ENCODE measurements around the gene ULK4. TPM values are rescaled to one million over a fixed set of nuclear protein-coding genes. Genes with fewer than 3 reads are reported as not detected.
A peak's percentile ranks its signal among the peaks of the same experiment; 100 is the strongest.

The ULK4 gene
- total RNA-seq, 2 donors from 2014 or later, result 28.7 to 38.4 TPM

- H3K36me3 ChIP-seq, result peaks cover 53% of the 10 kb centered on the region
- H3K4me3 ChIP-seq, result no peak overlapping the region
- ATAC-seq (ENCODE audit: insufficient number of reproducible peaks, low FRiP score, low read depth) (no peak), DNase-seq (ENCODE audit: low spot score) (no peak)
- H3K9me3 ChIP-seq, result no peaks in the 10 kb centered on the region
- H3K27ac ChIP-seq, result no peak overlapping the region
- TF ChIP-seq, protein P1, sequence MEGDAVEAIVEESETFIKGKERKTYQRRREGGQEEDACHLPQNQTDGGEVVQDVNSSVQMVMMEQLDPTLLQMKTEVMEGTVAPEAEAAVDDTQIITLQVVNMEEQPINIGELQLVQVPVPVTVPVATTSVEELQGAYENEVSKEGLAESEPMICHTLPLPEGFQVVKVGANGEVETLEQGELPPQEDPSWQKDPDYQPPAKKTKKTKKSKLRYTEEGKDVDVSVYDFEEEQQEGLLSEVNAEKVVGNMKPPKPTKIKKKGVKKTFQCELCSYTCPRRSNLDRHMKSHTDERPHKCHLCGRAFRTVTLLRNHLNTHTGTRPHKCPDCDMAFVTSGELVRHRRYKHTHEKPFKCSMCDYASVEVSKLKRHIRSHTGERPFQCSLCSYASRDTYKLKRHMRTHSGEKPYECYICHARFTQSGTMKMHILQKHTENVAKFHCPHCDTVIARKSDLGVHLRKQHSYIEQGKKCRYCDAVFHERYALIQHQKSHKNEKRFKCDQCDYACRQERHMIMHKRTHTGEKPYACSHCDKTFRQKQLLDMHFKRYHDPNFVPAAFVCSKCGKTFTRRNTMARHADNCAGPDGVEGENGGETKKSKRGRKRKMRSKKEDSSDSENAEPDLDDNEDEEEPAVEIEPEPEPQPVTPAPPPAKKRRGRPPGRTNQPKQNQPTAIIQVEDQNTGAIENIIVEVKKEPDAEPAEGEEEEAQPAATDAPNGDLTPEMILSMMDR (IDR thresholded peaks at IDR 0.05), result no peak
- H3K4me1 ChIP-seq (ENCODE audit: control insufficient read depth in 1 of 2, low read depth in 2 of 2), result peaks cover 8 to 23% of the 10 kb centered on the region in 2 donors
- no peaks in the 10 kb centered on the region for H3K27me3 ChIP-seq (replicated peaks; ENCODE audit: insufficient read depth)
These were observed 724.0 kb downstream of the ULK4 start for GRCh38 chr3:41237907-41238306.

GRCh38 chr3:41236228-41236627 lies 725.7 kb downstream of the ULK4 start:
- TF ChIP-seq, protein P1 (IDR thresholded peaks at IDR 0.05), result no peak
- H3K27ac ChIP-seq, result no peak overlapping the region
- peaks cover 8 to 23% of the 10 kb centered on the region in 2 donors for H3K4me1 ChIP-seq (ENCODE audit: control insufficient read depth in 1 of 2, low read depth in 2 of 2)
- ATAC-seq (ENCODE audit: insufficient number of reproducible peaks, low FRiP score, low read depth) (no peak), DNase-seq (ENCODE audit: low spot score) (no peak)
- H3K36me3 ChIP-seq, result peaks cover 49% of the 10 kb centered on the region
- no peaks in the 10 kb centered on the region for H3K9me3 ChIP-seq
- no peak overlapping the region for H3K4me3 ChIP-seq
- H3K27me3 ChIP-seq (replicated peaks; ENCODE audit: insufficient read depth), result no peaks in the 10 kb centered on the region

DNA sequence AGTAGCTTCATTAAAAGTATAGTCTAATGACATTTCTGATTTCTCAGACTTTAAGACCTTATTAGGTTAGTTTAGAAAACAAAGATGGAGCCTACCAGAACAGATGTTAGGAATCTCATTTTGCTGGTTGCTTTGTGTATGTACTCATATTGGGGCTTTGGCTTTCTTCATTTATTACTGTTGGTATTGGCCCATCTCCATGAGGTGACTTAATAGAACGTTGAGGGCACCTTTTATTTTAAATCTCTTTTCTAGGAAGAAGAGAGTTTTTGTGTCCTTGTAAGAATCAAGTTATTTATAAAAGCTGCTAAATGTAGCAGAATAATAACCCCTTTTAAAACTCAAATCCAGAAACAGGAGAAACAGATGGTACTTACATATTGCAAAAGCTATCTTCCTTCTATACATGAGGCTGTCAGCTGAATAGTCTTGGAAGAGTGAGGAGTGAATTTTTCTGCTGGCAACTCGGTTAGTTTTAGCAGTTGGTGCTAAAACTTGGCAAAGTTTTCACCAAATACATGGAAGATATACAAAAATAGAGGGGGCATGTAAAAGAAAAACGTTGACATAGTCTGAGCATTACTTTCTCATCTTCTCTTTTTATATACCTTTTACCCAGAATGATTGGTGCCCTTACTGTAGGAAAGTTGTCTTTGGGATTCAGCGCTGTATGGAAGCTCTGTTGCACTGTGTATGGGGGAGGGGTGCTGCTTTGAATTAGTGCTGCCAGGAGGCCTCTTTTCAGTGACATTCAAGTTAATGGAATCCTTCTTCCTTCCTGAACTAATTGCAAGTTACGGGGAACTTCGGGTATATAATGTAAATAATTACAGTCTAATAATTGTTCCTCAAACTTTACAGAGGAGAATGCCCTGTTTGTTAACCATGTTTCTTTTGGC lies 726.8 kb downstream of the ULK4 start:
- Histone ChIP-seq H3K27me3 (replicated peaks; ENCODE audit: insufficient read depth) (no peaks in the 10 kb centered on the region), H3K4me3 (no peak overlapping the region), H3K9me3 (no peaks in the 10 kb centered on the region), H3K4me1 (ENCODE audit: control insufficient read depth in 1 of 2, low read depth in 2 of 2) (peaks cover 8 to 23% of the 10 kb centered on the region in 2 donors), H3K27ac (peak overlapping the region; percentile 16 to 57), H3K36me3 (peaks cover 46% of the 10 kb centered on the region)
- ATAC-seq (ENCODE audit: insufficient number of reproducible peaks, low FRiP score, low read depth), result no peak
- TF ChIP-seq, protein P1 (IDR thresholded peaks at IDR 0.05), result no peak
- DNase-seq (ENCODE audit: low spot score), result no peak

DNA sequence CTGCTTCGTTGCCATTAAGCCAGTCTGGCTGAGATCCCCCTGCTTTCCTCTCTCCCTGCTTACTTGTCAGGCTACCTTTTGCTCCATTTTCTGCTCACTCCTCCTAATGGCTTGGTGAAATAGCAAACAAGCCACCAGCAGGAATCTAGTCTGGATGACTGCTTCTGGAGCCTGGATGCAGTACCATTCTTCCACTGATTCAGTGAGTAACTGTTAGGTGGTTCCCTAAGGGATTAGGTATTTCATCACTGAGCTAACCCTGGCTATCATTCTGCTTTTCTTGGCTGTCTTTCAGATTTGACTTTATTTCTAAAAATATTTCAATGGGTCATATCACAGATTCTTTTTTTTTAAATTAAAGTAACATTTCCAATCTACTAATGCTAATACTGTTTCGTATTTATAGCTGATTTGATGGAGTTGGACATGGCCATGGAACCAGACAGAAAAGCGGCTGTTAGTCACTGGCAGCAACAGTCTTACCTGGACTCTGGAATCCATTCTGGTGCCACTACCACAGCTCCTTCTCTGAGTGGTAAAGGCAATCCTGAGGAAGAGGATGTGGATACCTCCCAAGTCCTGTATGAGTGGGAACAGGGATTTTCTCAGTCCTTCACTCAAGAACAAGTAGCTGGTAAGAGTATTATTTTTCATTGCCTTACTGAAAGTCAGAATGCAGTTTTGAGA lies 737.6 kb downstream of the ULK4 start:
- H3K27ac ChIP-seq, result peak overlapping the region; percentile 43 to 72
- H3K4me1 ChIP-seq (ENCODE audit: control insufficient read depth in 1 of 2, low read depth in 2 of 2), result peaks cover 46 to 52% of the 10 kb centered on the region in 2 donors
- H3K27me3 ChIP-seq (replicated peaks; ENCODE audit: insufficient read depth), result no peaks in the 10 kb centered on the region
- H3K36me3 ChIP-seq, result peaks cover 15% of the 10 kb centered on the region
- DNase-seq (ENCODE audit: low spot score), result no peak
- no peaks in the 10 kb centered on the region for H3K9me3 ChIP-seq
- H3K4me3 ChIP-seq, result peak overlapping the region; percentile 24
- ATAC-seq (ENCODE audit: insufficient number of reproducible peaks, low FRiP score, low read depth), result peak; percentile 99
- TF ChIP-seq, protein P1 (IDR thresholded peaks at IDR 0.05), result peak; percentile 39

- Histone ChIP-seq H3K36me3 (peaks cover 15% of the 10 kb centered on the region), H3K27me3 (replicated peaks; ENCODE audit: insufficient read depth) (no peaks in the 10 kb centered on the region), H3K4me3 (no peak overlapping the region), H3K4me1 (ENCODE audit: control insufficient read depth in 1 of 2, low read depth in 2 of 2) (peaks cover 51 to 57% of the 10 kb centered on the region in 2 donors), H3K9me3 (no peaks in the 10 kb centered on the region), H3K27ac (peak overlapping the region in 1 of 2 donors; percentile 72)
- DNase-seq (ENCODE audit: low spot score) (no peak), ATAC-seq (ENCODE audit: insufficient number of reproducible peaks, low FRiP score, low read depth) (no peak)
- TF ChIP-seq, protein P1 (IDR thresholded peaks at IDR 0.05), result no peak
These were observed 738.2 kb downstream of the ULK4 start for GRCh38 chr3:41223691-41224090.
